GM21786 (cell line): Measurements from ENCODE around the gene SIPA1L3.

Experiments
- ATAC-seq: cut with Tn5 transposase; IDR thresholded peaks from one replicate; pipeline ENCODE4 v1.9.1; 2021; ENCODE audit not compliant: unreplicated experiment

SIPA1L3 gene

GRCh38 chr19:38139122-38139521, 232.1 kb downstream of the SIPA1L3 start:
- no peak for ATAC-seq

GRCh38 chr19:38141108-38141507, 234.1 kb downstream of the SIPA1L3 start:
- no peak for ATAC-seq

GRCh38 chr19:38142176-38143035, 235.4 kb downstream of the SIPA1L3 start:
- no peak for ATAC-seq

- no peak for ATAC-seq
Measured at GRCh38 chr19:38143847-38144246, 236.8 kb downstream of the SIPA1L3 start.

GRCh38 chr19:38144667-38145066, 237.7 kb downstream of the SIPA1L3 start:
- no peak for ATAC-seq

- no peak for ATAC-seq
Measured at GRCh38 chr19:38145623-38146022, 238.6 kb downstream of the SIPA1L3 start.

GRCh38 chr19:38148337-38148736, 241.3 kb downstream of the SIPA1L3 start:
- no peak for ATAC-seq

GRCh38 chr19:38149661-38150061, 242.7 kb downstream of the SIPA1L3 start:
- ATAC-seq = no peak

- no peak for ATAC-seq
Measured at GRCh38 chr19:38151242-38151641, 244.2 kb downstream of the SIPA1L3 start.

GRCh38 chr19:38152461-38153379, 245.7 kb downstream of the SIPA1L3 start:
- ATAC-seq = no peak

- no peak for ATAC-seq
Measured at GRCh38 chr19:38155453-38155852, 248.4 kb downstream of the SIPA1L3 start.

GRCh38 chr19:38158730-38159129, 251.7 kb downstream of the SIPA1L3 start:
- ATAC-seq = no peak

GRCh38 chr19:38162094-38162493, 255.1 kb downstream of the SIPA1L3 start:
- ATAC-seq = no peak

GRCh38 chr19:38162632-38163031, 255.6 kb downstream of the SIPA1L3 start:
- no peak for ATAC-seq

GRCh38 chr19:38163419-38164290, 256.6 kb downstream of the SIPA1L3 start:
- ATAC-seq = no peak

- no peak for ATAC-seq
Measured at GRCh38 chr19:38164526-38164925, 257.5 kb downstream of the SIPA1L3 start.

- ATAC-seq = no peak
Measured at GRCh38 chr19:38165335-38165734, 258.3 kb downstream of the SIPA1L3 start.

GRCh38 chr19:38168637-38169036, 261.6 kb downstream of the SIPA1L3 start:
- no peak for ATAC-seq

- no peak for ATAC-seq
Measured at GRCh38 chr19:38170334-38170733, 263.3 kb downstream of the SIPA1L3 start.

- no peak for ATAC-seq
Measured at GRCh38 chr19:38172001-38172400, 265.0 kb downstream of the SIPA1L3 start.
